Duodenal mucosa (tissue), 2 donors: ENCODE measurements around the gene SLC17A5.
"Not testable (repeated sequence)": the region's sequence is repeated elsewhere in the genome, so short reads cannot be mapped to it uniquely, and the experiment has no call there.

Experiments used
- H3K27ac ChIP-seq: one replicate; pipeline ENCODE4 v1.7.0; 2013; ENCODE audit warnings: low read depth, low read length
- H3K27me3 ChIP-seq, 2 donors: one replicate each; pipeline ENCODE4 v1.7.0; 2013; ENCODE audit warnings: low read length in 2 of 2, control low read depth in 1 of 2; ENCODE audit not compliant: insufficient read depth in 2 of 2, control insufficient read depth in 1 of 2
- H3K36me3 ChIP-seq, 2 donors: one replicate each; pipeline ENCODE4 v1.7.0; 2013; ENCODE audit warnings: low read length in 2 of 2, control low read depth in 1 of 2; ENCODE audit not compliant: insufficient read depth in 2 of 2, control insufficient read depth in 1 of 2
- H3K4me1 ChIP-seq, 2 donors: one replicate each; pipeline ENCODE4 v1.7.0; 2013; ENCODE audit warnings: low read length in 2 of 2, control low read depth in 1 of 2; ENCODE audit not compliant: insufficient read depth in 2 of 2, control insufficient read depth in 1 of 2
- H3K4me3 ChIP-seq, 2 donors: one replicate each; pipeline ENCODE4 v1.7.0; 2013; ENCODE audit warnings: low read length in 2 of 2, low read depth in 1 of 2
- H3K9ac ChIP-seq, 2 donors: one replicate each; pipeline ENCODE4 v1.7.0; 2013; ENCODE audit warnings: low read length in 2 of 2, low read depth in 1 of 2
- H3K9me3 ChIP-seq, 2 donors: one replicate each; pipeline ENCODE4 v1.7.0; 2013; ENCODE audit warnings: low read length in 2 of 2, control low read depth in 1 of 2; ENCODE audit not compliant: control insufficient read depth in 1 of 2

Gene SLC17A5

DNA sequence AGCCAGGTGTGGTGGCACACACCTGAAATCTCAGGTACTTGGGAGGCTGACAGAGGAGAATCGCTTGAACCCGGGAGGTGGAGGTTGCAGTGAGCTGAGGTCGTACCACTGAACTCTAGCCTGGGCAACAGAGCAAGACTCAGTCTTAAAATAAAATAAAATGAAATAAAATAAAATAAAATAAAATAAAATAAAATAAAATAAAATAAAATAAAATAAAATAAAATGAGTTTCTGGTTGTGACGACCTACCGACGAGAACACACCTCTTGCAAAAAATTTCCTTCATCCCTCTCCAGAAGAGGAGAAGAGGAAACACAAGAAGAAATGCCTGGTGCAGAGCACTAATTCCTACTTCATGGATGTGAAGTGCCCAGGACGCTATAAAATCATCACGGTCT, 35.7 kb downstream of the SLC17A5 start:
- H3K27me3 ChIP-seq, H3K27ac ChIP-seq, H3K4me3 ChIP-seq, H3K9me3 ChIP-seq, H3K9ac ChIP-seq, H3K4me1 ChIP-seq: not testable (repeated sequence)
- peaks cover 0 to 15% of the 10 kb centered on the region in 2 donors for H3K36me3 ChIP-seq

DNA sequence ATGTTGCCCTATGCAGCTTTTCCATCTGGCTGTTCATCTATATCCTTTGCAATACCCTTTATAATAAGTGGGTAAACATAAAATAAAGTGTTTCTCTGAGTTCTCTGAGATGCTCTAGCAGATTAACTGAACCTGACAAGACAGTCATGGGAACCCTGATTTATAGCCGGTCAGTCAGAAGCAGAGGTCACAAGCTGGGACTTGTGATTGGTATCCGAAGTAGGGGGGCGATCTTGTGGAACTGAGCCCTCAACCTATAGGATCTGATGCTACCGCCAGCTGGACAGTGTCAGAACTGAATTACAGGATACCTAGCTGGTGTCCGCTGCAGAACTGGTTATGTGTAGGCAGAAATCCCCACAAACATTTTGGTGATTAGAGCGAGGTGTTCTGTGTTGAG, 39.0 kb downstream of the SLC17A5 start:
- H3K9me3 ChIP-seq: no peaks in the 10 kb centered on the region
- no peak overlapping the region for H3K9ac ChIP-seq
- no peaks in the 10 kb centered on the region for H3K4me1 ChIP-seq
- no peak overlapping the region for H3K27ac ChIP-seq
- H3K4me3 ChIP-seq: no peak overlapping the region
- H3K36me3 ChIP-seq: peaks cover 5 to 20% of the 10 kb centered on the region in 2 donors
- H3K27me3 ChIP-seq: no peaks in the 10 kb centered on the region

GRCh38 chr6:73613806-73614536, 39.8 kb downstream of the SLC17A5 start:
- Histone ChIP-seq H3K36me3 (peaks cover 5 to 26% of the 10 kb centered on the region in 2 donors), H3K9me3 (no peaks in the 10 kb centered on the region), H3K4me1 (no peaks in the 10 kb centered on the region), H3K27me3 (no peaks in the 10 kb centered on the region), H3K4me3 (no peak overlapping the region), H3K9ac (no peak overlapping the region), H3K27ac (no peak overlapping the region)

DNA sequence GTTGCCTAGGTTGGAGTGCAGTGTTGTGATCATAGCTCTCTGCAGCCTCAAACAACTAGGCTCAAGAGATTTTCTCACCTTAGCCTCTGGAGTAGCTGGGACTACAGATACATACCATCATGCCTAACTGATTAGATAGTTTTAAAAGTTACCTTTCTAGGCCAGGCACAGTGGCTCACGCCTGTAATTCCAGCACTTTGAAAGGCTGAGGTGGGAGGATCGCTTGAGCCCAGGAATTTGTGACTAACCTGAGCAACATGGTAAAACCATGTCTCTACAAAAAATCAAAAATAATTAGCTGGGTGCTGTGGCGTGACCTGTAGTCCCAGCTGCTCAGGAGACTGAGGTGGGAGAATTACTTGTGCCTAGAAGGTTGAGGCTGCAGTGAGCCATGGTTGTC, 41.2 kb downstream of the SLC17A5 start:
- Histone ChIP-seq H3K27me3 (no peaks in the 10 kb centered on the region), H3K4me3 (no peak overlapping the region), H3K4me1 (no peaks in the 10 kb centered on the region), H3K9me3 (no peaks in the 10 kb centered on the region), H3K27ac (no peak overlapping the region), H3K36me3 (peaks cover 5 to 36% of the 10 kb centered on the region in 2 donors), H3K9ac (no peak overlapping the region)

DNA sequence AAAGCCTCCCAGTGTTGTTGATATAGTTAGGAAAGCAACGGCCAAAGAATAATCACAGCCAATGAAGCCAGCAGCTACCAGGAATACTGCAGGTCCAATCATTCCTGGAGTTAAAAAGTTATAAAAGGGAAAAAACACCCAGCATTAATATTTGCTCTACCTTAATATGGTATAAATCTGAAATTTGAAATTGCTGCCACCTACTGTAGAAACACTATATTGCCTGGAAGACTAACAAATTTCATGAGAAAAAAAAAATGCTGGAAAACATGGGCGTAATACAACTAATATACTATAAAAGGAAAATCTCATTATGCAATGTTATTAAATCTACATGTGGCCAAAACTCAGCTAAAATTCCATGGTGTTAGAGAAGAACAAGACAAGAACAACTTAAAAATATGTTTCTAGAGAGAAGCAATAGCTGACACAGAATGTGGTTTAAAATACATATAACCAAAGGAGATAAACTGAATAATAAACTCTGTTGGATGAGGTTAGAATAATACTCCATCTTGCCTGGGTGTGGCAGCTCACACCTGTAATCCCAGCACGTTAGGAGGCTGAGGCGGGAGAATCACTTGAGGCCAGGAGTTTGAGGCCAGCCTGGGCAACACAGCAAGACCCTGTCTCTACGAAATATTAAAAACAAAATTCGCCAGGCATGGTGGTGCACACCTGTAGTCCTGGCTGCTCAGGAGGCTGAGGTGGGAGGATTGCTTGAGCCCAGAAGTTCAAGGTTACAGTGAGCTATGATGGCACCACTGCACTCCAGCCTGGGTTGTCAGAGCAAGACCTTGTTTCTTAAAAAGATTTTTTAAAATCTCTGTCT, 43.1 kb downstream of the SLC17A5 start:
- no peak overlapping the region for H3K27ac ChIP-seq
- no peaks in the 10 kb centered on the region for H3K4me1 ChIP-seq
- no peak overlapping the region for H3K9ac ChIP-seq
- H3K27me3 ChIP-seq: no peaks in the 10 kb centered on the region
- no peaks in the 10 kb centered on the region for H3K9me3 ChIP-seq
- no peak overlapping the region for H3K4me3 ChIP-seq
- H3K36me3 ChIP-seq: peaks cover 5 to 42% of the 10 kb centered on the region in 2 donors

DNA sequence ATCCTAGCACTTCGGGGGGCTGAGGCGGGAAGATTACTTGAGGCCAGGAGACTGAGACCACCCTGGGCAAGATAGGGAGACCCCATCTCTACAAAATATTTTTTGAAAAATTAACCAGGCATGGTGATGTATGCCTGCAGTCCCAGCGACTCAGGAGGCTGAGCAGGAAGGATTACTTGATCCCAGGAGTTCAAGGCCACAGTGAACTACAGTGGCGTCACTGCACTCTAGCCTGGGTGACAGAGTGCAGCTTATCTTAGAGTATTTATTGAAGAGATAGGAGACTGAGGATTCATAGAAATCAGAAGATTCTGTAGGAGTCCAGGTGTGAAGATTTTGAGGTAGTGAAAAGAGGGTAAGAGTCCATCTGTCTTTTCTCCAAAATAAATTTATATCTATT, 45.0 kb downstream of the SLC17A5 start:
- Histone ChIP-seq H3K27me3 (no peaks in the 10 kb centered on the region), H3K27ac (no peak overlapping the region), H3K9me3 (no peaks in the 10 kb centered on the region), H3K9ac (no peak overlapping the region), H3K4me1 (no peaks in the 10 kb centered on the region), H3K36me3 (peaks cover 5 to 36% of the 10 kb centered on the region in 2 donors), H3K4me3 (no peak overlapping the region)

GRCh38 chr6:73606428-73606827, 47.4 kb downstream of the SLC17A5 start:
- Histone ChIP-seq H3K36me3 (peaks cover 0 to 30% of the 10 kb centered on the region in 2 donors), H3K9ac (no peak overlapping the region), H3K4me1 (no peaks in the 10 kb centered on the region), H3K9me3 (no peaks in the 10 kb centered on the region), H3K27me3 (no peaks in the 10 kb centered on the region), H3K4me3 (no peak overlapping the region), H3K27ac (no peak overlapping the region)

GRCh38 chr6:73604461-73604860, 49.3 kb downstream of the SLC17A5 start:
- no peak overlapping the region for H3K4me3 ChIP-seq
- no peaks in the 10 kb centered on the region for H3K9me3 ChIP-seq
- H3K27me3 ChIP-seq: no peaks in the 10 kb centered on the region
- no peaks in the 10 kb centered on the region for H3K4me1 ChIP-seq
- H3K9ac ChIP-seq: no peak overlapping the region
- H3K27ac ChIP-seq: no peak overlapping the region
- peaks cover 0 to 26% of the 10 kb centered on the region in 2 donors for H3K36me3 ChIP-seq

- Histone ChIP-seq H3K36me3 (peaks cover 0 to 27% of the 10 kb centered on the region in 2 donors), H3K27ac (no peak overlapping the region)
Observed at GRCh38 chr6:73604020-73604419, 49.8 kb downstream of the SLC17A5 start.

GRCh38 chr6:73586416-73586974, 67.3 kb downstream of the SLC17A5 start:
- Histone ChIP-seq H3K27ac (peak overlapping the region; percentile 83), H3K4me3 (peak overlapping the region; percentile 45 to 48), H3K9me3 (no peaks in the 10 kb centered on the region), H3K9ac (peak overlapping the region; percentile 22 to 67), H3K36me3 (no peaks in the 10 kb centered on the region), H3K4me1 (peaks cover 13 to 18% of the 10 kb centered on the region in 2 donors), H3K27me3 (no peaks in the 10 kb centered on the region)

More at GRCh38 chr6:73604020-73604419, 49.8 kb downstream of the SLC17A5 start:
- no peak overlapping the region for H3K9ac ChIP-seq
- no peaks in the 10 kb centered on the region for H3K4me1 ChIP-seq
- H3K4me3 ChIP-seq: no peak overlapping the region
- no peaks in the 10 kb centered on the region for H3K9me3 ChIP-seq
- no peaks in the 10 kb centered on the region for H3K27me3 ChIP-seq
